ENCODE results near the gene RCL1. TPM values are rescaled to one million over a fixed set of nuclear protein-coding genes. Genes with fewer than 3 reads are reported as not detected.

Gene RCL1
- total RNA-seq, 2 donors from 2014 or later: 27.0 to 49.4 TPM

DNA sequence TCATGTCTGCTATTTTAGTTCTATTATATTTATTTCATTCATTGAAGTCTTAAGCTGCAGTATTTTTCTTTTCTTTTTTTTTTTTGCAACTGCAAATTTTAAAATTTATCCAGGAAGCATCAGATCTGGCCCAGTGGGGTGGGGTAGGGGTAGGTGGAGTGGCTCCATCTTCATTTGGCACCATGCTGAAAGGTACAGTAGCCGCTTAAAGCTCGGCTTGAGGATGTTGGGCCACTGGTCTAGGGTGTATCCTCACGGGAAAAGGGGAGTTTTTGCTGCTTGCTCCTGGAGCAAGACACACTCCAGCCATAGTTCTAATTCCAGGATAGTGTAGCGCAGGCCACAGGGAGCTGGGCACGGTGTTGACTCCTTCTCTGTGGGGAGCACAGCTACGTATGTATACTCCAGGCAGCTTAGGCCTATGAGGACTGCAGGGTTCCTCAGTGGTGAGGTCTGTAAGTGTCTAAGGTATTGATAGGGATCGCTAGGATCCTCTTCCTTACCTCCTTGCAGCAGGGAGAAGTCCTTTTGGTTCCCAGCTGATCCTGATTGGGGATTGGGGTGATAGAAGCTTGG, 22.7 kb downstream of the RCL1 start:
- WGBS, 2 donors: 71 to 87% methylated on average over 7 of the region's 7 CpGs
- no peak overlapping the region for H3K4me3 ChIP-seq
- DNase-seq: no peak
- no peak for TF ChIP-seq POLR2A (IDR thresholded peaks at IDR 0.05)
- TF ChIP-seq, protein P1, sequence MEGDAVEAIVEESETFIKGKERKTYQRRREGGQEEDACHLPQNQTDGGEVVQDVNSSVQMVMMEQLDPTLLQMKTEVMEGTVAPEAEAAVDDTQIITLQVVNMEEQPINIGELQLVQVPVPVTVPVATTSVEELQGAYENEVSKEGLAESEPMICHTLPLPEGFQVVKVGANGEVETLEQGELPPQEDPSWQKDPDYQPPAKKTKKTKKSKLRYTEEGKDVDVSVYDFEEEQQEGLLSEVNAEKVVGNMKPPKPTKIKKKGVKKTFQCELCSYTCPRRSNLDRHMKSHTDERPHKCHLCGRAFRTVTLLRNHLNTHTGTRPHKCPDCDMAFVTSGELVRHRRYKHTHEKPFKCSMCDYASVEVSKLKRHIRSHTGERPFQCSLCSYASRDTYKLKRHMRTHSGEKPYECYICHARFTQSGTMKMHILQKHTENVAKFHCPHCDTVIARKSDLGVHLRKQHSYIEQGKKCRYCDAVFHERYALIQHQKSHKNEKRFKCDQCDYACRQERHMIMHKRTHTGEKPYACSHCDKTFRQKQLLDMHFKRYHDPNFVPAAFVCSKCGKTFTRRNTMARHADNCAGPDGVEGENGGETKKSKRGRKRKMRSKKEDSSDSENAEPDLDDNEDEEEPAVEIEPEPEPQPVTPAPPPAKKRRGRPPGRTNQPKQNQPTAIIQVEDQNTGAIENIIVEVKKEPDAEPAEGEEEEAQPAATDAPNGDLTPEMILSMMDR (IDR thresholded peaks at IDR 0.05): no peak
- peaks cover 21% of the 10 kb centered on the region for H3K4me1 ChIP-seq
- no peaks in the 10 kb centered on the region for H3K36me3 ChIP-seq (replicated peaks in 1 of 2; ENCODE audit: insufficient read depth in 1 of 2, low read depth in 2 of 2)
- peak overlapping the region in 3 of 4 donors; percentile 19 to 77 (median 37) for H3K27ac ChIP-seq
- H3K9me3 ChIP-seq: no peaks in the 10 kb centered on the region
- intact Hi-C loops (cut with DNase I): no loop called here
- ATAC-seq: no peak
- H3K27me3 ChIP-seq: no peaks in the 10 kb centered on the region

DNA sequence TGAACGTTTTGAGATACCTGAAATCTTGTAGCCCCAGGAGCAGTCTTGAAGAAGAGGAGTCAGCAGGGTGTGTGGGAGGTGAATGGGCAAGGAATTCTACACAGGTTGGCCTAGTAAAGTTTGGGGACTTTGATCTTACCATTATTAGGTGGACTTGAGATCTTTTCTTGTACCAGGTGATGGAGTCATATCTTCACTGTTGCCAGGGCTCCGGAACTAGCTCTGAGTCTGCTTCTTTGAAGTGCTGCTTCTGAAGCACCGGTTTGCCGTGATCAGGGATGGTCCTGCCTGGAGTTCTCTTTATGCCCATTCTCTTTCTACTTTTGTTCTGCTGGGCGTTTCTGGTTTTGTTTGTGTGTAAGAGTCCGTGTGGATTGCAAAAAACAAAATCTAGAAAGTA, 27.4 kb downstream of the RCL1 start:
- no peaks in the 10 kb centered on the region for H3K9me3 ChIP-seq
- no peak overlapping the region for H3K27ac ChIP-seq
- no peak overlapping the region for H3K4me3 ChIP-seq
- H3K4me1 ChIP-seq: peaks cover 25% of the 10 kb centered on the region
- 77 to 82% methylated on average over 6 of the region's 6 CpGs for WGBS, 2 donors
- H3K36me3 ChIP-seq (replicated peaks in 1 of 2; ENCODE audit: insufficient read depth in 1 of 2, low read depth in 2 of 2): no peaks in the 10 kb centered on the region
- intact Hi-C loops (cut with DNase I): no loop called here
- no peak for ATAC-seq
- TF ChIP-seq, protein P1 (IDR thresholded peaks at IDR 0.05): no peak
- no peak for TF ChIP-seq POLR2A (IDR thresholded peaks at IDR 0.05)
- H3K27me3 ChIP-seq: no peaks in the 10 kb centered on the region
- no peak for DNase-seq

DNA sequence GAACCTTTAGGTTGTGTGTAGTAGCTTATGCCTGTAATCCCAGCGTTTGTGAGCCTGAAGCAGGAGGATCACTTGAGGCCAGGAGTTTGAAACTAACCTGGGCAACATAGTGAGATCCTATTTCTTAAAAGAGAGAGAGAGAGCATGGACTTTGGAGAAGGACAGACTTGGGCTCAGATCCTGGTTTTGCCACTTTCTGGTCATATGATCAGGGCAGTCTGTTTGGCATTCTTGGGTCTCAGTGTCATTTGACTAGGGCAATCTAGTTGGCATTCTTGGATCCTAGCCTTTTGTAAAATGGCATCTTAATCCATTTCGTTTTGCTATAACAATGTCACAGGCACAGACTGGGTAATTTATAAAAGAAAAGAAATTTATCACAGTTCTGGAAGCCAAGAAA, 28.4 kb downstream of the RCL1 start:
- H3K4me1 ChIP-seq: peaks cover 15% of the 10 kb centered on the region
- H3K36me3 ChIP-seq (replicated peaks in 1 of 2; ENCODE audit: insufficient read depth in 1 of 2, low read depth in 2 of 2): no peaks in the 10 kb centered on the region
- intact Hi-C loops (cut with DNase I): no loop called here
- no peak overlapping the region for H3K27ac ChIP-seq
- WGBS, 2 donors: 68 to 70% methylated on average over 2 of the region's 2 CpGs
- no peak for TF ChIP-seq POLR2A (IDR thresholded peaks at IDR 0.05)
- TF ChIP-seq, protein P1 (IDR thresholded peaks at IDR 0.05): no peak
- no peak for DNase-seq
- H3K4me3 ChIP-seq: no peak overlapping the region
- H3K27me3 ChIP-seq: no peaks in the 10 kb centered on the region
- no peaks in the 10 kb centered on the region for H3K9me3 ChIP-seq
- no peak for ATAC-seq

DNA sequence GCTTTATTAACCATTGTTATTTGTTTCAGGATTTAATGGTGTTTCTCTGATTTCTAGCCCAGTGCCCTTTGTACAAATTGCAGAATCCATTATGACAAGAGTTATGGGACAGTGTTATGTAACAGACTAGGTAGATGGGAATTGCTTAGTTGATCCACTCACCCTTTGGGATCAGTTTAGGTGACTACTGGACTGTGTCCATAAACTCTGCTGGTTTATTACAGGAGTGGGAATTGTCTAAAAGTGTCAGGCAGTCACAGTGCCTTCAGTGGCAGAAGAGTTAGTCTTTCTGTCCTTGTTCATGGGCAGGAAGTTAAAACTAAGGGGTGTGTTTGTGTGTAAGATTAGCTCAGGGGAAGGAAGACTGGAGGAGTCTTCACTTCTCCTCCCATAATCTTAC, 29.3 kb downstream of the RCL1 start:
- no peak overlapping the region for H3K27ac ChIP-seq
- H3K36me3 ChIP-seq (replicated peaks in 1 of 2; ENCODE audit: insufficient read depth in 1 of 2, low read depth in 2 of 2): no peaks in the 10 kb centered on the region
- ATAC-seq (no peak), DNase-seq (no peak)
- H3K4me1 ChIP-seq: peaks cover 15% of the 10 kb centered on the region
- H3K4me3 ChIP-seq: no peak overlapping the region
- intact Hi-C loops (cut with DNase I): no loop called here
- TF ChIP-seq, protein P1 (IDR thresholded peaks at IDR 0.05): no peak
- TF ChIP-seq POLR2A (IDR thresholded peaks at IDR 0.05): no peak
- H3K9me3 ChIP-seq: no peaks in the 10 kb centered on the region
- no peaks in the 10 kb centered on the region for H3K27me3 ChIP-seq

DNA sequence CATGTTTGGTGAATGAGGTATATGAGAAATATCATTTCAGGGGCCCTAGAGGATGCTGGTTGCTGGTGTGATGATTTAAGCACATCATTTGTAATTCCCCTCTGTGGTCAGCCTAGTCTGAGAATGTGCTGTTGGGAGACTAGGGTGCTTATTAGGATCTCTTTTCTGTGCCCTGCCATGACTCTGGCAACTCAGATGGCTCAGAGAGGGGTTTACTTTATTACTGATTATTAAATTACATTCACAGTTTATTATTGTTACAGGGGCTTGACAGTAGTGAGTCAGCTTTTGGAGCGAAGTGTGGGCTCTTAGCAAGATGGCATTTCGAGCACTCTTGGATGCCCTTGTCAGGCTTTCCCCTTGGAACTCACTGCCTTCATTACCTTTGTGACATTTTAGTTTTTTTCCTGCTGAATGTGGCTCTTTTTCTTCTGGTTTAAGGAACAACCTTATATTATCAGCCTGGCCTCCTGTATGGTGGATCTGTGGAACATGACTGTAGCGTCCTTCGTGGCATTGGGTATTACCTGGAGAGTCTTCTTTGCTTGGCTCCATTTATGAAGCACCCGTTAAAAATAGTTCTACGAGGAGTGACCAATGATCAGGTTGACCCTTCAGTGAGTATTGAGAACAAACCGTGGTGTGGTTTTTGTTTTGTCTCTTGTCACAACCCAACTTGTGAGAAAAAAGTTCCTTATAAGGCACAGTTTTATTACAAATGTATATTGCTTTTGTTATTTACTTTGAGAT, 33.8 kb downstream of the RCL1 start:
- TF ChIP-seq, protein P1 (IDR thresholded peaks at IDR 0.05): no peak
- no peak for TF ChIP-seq POLR2A (IDR thresholded peaks at IDR 0.05)
- Histone ChIP-seq H3K9me3 (no peaks in the 10 kb centered on the region), H3K27ac (no peak overlapping the region), H3K36me3 (replicated peaks in 1 of 2; ENCODE audit: insufficient read depth in 1 of 2, low read depth in 2 of 2) (no peaks in the 10 kb centered on the region), H3K4me1 (peaks cover 33% of the 10 kb centered on the region), H3K4me3 (no peak overlapping the region), H3K27me3 (no peaks in the 10 kb centered on the region)
- no peak for DNase-seq
- ATAC-seq: no peak
- intact Hi-C loops (cut with DNase I): no loop called here
- WGBS, 2 donors: 94 to 95% methylated on average over 7 of the region's 7 CpGs
